NCI-H1694 (cell line): ENCODE results near the gene ZIC5.
A peak's percentile ranks its signal among the peaks of the same experiment; 100 is the strongest.

ENCODE experiments used
- DNase-seq: peaks from one replicate; lab custom pipeline; 2025; lab: John Stamatoyannopoulos, UW

ZIC5 gene

DNA sequence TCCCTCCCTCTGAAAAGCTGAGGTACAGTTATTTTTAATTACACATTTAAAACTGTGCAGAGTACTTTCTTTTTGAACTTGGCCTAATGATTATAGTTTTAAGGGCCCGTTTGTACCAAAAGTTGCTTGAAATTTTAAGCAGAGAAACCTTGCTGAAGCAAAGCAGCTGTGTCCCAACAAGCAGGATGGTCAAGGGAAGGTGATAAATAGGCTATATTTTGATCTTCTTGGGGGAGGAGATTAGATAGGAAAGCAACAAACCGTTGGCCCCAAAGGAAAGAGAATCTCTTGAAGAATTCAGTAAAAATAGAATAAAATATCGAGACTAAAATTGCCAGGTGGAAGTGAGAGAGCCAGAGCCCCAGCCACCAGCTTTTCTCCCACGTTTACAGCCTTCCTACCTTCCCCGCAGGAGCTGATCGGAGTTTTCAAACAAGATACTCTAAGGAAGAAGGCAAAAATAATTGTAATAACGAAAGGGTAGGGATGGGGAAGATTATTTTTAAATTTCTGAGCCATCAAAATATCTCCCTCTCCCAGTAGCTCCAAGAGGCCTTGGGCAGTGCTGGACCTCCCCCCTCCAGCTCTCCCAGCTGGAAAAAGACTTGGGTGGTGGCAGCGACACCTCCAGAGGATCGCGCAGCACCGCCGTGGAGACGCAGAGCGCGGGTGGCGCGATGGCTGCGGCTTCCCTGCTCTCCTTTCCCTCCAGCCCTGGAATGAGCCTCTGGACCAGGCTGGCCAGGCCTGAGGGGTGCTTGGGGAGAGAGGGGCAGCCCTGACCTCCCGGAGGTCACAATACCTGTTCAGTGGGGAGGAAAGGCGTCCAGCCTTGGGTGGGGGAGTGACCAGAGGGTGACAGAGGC lies 15.8 kb upstream of the ZIC5 start:
- DNase-seq: no peak

DNA sequence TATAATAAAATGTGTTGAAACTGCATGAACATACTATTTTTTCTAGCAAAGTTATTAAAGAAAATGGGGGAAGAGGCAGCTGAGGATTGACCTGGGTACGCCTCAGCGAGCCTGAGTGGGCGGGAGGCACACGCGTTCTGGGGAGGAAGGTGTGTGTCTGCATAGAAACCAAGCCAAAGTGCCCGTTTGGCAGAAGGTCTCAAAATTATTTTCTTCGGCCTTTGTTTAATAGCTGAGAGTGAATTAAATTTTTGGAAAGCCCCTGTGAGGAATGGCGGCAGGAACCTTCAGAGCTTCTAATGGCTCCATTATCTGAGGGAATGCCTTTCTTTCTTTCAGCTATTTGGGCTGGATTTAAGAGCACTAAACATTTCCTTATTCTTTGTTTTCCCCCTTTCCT lies 15.2 kb upstream of the ZIC5 start:
- DNase-seq: no peak

DNA sequence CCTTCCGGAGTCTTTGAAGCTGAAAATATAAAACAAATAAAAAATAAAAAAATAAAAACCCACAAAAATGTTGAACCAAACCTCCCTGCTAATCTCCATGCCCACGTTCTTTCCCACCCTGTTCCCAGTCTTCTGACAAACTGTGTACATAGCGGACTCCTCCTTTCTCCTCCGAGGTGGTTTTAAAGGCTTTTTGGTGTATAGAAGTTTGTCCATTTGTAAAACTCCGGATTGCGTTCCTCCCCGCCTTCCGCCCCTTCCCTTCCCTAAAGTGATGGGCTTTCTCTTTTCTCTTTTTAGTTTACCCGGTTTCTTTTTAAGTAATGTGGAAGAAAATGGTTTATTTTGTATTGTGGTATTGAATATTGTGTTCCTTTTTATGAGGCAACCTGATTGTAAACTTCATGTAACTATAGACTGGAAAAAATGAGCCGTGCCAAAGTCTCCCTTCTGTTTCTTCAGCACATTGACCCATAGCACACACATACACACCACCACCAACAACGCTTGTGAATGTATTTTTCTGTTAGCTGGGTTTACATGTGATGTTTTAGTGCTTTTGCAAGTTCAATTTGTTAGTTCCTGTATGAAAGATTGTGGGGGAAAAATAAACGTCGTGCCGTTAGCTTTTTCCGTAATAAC lies 14.4 kb upstream of the ZIC5 start:
- DNase-seq: no peak

DNA sequence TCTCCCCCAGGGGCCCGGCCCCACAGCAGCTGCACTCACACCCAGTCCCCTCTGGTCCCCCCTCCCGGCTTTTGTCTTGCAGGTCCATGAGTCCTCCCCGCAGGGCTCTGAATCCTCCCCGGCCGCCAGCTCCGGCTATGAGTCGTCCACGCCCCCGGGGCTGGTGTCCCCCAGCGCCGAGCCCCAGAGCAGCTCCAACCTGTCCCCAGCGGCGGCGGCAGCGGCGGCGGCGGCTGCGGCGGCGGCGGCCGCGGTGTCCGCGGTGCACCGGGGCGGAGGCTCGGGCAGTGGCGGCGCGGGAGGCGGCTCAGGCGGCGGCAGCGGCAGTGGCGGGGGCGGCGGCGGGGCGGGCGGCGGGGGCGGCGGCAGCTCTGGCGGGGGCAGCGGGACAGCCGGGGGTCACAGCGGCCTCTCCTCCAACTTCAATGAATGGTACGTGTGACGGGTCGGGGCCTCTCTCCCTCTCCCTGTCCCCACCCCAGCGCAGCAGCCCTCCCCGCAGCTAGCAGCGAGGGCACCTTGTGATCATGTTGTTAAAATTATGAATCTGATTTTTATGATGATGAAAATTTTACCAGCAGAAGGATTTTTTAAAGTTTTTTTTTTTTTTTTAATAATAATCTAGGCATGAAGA lies 13.8 kb upstream of the ZIC5 start:
- DNase-seq: no peak

DNA sequence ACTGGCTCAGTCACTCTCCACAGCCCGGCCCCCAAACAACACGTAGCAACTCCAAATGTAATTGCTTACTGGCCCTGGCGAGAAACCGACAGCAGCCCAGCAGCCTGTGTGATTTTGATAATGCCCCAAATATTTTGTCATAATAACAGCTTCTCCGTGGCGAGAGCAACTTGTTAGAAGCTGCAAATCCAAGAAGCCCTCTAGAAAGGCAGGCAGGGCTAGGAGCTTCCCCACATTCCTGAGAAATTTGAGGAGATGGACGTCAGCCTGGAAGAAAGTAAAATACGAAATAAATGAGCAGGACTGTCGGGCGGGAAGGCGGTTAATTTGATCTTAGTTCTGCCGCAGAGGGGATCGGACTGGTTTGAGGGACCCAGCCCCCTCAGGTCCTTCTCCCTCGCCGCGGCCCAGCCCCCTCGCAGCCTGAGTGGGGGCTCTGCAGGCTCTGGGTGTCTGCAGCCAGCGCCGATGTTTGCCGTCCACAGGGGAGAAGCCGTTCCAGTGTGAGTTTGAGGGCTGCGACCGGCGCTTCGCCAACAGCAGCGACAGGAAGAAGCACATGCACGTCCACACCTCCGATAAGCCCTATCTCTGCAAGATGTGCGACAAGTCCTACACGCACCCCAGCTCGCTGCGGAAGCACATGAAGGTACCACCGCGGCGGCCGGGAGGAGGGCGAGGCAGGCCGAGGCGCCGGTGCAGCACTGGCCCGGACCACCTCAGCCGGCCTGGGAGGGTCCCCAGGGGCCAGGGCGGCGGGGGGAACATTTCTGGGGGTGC lies 13.1 kb upstream of the ZIC5 start:
- DNase-seq: no peak

DNA sequence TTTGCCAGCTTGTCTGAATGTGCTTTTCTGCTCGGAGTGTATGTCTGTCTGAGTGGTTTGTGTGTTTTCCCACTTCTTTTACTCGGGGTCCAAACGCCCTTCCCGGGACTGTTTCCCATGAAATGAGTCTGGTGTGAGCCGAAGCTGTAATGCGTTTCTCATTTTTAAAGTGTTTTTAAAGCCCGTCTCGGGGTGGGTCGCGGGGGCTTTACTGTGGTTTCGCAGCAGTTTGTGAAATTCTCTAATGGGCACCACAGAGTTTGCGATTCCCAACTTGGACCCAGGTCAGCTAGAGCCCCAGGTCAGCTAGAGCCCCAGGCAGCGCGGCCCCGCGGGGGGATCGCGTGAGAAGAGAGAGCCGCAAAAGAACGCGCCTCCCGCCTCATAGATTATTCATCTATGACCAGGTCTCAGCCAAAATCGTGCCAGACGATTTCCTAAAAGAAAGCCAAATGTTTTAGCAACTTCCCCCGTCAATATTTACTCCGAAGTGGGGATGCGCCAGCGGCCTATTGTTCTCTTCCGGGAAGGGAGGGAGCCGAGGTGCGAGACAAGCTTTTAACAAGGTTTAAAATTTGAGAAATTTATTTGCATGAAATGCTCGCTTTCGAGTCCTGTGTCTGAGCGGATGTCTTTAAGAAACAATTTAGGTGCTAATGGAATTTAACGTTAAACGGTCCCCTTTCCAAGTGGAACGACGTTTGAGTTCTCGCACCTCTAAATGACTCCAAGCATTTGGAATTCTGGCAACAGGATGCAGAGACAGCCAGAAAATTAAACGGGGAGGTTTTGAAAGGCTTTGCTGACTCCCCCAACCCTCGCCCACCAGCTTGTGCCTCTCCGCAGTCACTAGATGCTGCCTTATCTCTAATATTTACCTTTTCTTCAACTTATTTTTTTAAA lies 12.2 kb upstream of the ZIC5 start:
- no peak for DNase-seq

DNA sequence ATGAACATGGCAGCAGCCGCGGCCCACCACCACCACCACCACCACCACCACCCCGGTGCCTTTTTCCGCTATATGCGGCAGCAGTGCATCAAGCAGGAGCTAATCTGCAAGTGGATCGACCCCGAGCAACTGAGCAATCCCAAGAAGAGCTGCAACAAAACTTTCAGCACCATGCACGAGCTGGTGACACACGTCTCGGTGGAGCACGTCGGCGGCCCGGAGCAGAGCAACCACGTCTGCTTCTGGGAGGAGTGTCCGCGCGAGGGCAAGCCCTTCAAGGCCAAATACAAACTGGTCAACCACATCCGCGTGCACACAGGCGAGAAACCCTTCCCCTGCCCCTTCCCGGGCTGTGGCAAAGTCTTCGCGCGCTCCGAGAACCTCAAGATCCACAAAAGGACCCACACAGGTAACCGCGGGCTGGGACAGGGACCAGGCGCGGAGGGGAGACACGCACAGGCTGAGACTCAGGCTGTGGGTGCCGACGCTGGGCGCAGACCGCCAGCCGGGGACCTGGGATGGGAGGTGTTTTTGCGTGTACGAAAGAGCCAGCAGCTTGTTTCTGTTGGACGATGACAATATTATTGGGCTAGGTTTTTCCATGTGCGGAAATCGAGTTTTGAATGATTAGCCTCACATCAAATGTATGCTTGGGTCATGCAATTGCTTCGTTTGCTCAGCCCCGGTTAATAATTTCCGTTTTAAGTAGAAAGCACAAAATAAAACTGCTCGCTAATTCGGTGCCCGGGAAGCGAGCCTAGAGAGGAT lies 11.3 kb upstream of the ZIC5 start:
- no peak for DNase-seq

DNA sequence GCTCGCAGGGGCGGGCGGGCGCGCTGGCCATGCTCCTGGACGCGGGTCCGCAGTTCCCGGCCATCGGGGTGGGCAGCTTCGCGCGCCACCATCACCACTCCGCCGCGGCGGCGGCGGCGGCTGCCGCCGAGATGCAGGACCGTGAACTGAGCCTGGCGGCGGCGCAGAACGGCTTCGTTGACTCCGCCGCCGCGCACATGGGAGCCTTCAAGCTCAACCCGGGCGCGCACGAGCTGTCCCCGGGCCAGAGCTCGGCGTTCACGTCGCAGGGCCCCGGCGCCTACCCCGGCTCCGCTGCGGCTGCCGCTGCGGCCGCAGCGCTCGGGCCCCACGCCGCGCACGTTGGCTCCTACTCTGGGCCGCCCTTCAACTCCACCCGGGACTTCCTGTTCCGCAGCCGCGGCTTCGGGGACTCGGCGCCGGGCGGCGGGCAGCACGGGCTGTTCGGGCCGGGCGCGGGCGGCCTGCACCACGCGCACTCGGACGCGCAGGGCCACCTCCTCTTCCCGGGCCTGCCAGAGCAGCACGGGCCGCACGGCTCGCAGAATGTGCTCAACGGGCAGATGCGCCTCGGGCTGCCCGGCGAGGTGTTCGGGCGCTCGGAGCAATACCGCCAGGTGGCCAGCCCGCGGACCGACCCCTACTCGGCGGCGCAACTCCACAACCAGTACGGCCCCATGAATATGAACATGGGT lies 10.6 kb upstream of the ZIC5 start:
- no peak for DNase-seq

DNA sequence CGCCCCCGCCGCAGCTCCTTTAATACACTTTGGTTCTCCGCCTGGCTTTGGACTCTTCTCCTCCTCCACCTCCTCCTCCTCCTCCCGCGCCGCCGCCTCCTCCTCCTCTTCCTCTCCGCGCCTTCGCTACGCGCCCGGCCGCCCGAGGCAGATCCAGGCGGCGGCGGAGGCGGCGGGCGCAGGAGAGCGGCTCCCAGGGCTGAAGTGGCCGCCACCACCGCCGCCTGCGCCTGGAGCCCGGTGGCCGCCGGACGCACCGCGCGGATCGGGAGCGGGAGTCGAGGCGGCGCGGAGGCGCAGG lies 10.1 kb upstream of the ZIC5 start, which contains the start of gene ZIC2:
ZIC2 (plus strand) TSS at position 50 of the 301 bp plus-strand sequence. CDS start 281 bp downstream, outside the sequence.
- no peak for DNase-seq

DNA sequence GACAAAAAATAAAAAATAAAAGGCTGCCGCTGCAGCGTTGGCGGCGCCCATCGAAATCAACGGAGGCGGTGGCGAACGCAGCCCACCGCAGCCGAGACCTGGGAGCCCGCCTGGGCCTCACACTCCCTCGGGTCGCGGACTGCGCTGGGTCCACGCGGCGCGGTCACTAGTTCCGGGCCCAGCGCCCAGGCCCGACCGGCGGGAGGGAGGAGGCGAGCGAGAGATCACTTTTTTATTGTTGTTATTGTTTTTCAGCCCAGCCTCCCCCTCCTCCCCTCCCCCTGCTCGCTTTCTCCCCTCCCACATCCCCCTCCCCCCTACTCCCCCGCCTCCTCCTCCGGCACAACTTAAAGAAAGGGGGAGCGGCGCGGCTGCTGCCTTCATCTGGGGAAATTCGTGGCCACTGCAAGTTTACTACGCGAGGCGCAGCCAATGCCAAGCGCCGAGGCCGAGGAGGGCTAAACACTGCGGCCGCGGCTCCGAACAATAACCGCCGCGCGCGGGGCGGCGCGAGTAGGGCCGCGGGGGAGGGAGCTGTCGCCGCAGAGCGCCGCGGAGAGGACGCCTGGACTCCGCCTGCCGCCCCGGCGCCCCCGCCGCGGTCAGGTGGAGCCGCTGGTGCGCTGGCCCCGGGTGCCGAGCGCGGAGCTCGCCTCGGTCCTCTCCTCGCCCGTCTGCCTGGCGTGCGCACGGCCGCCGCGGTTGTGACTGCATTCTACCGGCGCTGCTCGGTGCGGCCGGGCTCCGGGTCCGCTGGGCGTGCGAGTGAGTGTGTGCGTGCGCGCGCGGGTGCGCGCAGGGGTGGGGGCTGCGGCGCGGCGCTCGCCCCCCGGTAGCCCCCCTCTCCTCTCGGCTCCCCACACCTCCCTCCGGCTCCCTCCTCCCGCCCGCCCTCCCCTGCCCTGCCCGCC lies 9.5 kb upstream of the ZIC5 start:
- DNase-seq: peak; percentile 44

DNA sequence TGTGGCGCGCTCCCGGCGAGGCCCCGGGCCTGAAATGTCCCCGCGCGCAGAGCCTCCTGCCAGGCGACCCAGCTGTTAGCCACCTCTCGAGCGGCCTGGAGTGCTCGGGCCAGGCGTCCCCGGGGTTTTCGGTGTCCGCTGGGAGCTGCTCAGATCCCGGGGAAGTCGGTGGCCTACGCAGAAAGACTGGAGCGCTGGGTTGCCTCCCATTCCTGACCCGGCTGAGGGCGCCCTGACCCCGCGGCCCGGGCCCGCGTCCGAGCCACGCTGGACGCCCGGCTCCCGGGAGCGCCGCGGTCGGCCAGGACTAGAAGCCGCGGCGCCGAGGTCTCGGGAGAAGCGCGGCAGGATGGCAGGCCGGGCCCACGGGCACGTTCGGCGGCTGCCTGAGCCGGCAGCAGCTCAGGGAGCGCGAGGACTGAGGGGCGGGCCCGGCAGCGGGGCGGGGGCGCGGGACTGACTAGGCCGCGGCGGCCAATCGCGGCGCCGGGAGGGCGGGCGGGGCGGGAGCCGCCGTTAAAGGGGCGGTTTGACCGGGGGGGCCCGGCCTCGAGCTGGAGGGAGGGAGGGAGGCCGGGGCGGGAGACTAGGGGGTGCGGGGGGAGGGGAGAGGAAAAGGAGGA lies 8.7 kb upstream of the ZIC5 start:
- DNase-seq: peak; percentile 72

DNA sequence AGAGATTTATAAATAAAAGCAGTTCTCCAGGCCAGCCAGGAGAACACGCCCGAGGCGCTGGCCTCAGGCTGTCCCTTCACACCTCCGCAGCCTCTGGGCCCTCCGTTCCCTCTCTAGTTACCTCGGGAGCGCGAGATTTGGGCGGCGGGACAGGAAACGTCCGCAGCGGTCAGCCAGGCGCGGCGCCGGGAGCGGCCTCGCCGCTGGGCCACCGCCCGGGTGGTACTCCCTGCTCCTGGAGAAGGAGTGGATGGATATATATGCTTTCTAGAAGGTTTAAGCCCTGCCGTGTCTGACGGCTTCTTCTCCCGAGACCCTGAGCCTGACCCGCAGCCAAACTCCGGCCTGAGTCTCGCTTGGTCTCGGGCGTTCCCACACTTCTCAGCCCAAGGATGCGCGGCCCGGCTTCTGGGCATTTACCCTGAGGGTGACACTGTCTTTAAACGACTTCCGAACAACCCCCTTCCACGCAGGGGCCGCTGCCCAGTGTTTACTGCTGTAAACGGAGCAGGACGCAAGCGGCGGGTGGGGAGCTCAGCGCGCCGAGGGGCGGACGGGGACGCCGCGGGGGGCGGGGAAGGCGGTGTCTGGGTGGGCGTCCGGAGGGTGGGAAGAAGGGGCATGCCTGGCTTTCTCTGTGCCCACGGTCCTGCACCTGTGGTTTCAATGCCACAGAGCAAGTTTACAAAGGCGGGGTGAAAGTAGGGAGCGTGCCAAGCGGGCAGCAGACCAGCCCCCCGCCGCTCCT lies 8.1 kb upstream of the ZIC5 start:
- DNase-seq: no peak

DNA sequence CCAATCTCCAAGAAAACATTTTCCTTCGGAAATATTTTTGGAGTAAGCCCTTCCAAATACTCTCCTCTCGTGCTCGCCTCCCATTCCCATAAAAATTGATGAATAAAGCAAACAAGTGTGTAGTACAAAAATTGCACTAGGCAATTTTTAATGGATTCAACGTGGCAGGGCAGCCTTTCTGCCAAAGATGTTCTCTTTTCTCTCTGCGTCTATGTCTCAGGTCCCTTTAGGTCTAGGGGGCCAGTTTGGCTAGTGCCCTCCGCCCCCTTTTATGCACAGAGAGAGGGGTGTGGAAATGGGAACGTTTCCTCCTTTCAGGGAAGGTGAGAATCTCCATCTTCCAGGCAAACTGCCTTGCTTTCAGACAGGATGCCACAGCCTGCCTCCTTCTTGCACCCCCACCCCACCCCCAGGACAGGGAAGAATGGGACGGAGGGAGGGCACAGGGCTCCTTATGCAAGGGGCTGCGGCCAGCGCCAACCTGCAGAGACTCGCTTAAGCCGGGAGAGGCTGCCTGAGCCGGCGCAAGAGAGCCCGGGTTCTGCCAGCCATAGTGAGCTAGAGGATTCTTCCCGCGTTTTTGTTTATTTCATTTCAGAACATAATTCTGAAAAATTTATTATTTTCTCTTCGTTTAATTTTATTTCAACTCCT lies 7.4 kb upstream of the ZIC5 start:
- no peak for DNase-seq

DNA sequence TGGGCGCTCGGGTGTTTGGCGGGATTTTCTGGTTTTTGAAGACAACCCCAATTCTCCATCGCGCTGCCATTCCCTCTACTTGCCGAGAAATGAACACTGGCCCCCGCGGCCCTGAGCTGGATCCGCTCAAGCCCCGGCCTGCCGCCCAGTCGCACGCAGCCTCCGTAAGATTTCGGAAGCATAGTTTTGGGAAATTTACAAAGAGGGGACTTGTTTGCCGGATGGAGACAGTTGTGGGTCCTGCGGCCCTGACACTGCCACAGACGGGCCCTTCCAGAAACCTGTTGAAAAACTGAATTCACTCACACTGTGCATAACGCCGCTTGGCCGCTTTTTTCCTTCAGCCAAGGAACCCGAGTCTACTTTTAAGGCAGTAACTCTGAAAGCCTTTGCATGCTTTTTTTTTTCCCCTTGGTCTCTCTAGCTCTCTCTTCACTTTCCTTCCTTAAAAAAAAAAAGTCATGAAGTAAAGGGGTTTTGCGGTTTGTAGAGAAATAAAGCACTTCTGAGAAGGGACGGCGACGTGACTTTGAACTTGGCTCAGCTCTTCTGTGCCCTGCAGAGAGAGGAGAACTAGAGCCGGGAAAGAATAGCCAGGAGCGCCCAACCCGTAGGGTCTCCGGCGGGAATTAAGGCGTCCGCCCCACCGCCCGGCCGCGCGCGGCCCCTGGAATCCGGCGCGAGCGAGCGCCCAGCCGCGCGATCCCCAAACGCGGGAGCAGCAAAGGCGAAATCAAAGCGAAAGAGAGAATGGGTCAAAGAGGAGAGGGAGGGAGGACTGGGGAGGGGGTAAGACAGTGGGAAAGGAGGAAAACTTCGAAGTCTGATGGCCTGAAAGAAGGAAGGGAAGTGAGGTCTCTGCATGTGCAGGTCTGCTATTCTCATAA lies 6.6 kb upstream of the ZIC5 start:
- no peak for DNase-seq

DNA sequence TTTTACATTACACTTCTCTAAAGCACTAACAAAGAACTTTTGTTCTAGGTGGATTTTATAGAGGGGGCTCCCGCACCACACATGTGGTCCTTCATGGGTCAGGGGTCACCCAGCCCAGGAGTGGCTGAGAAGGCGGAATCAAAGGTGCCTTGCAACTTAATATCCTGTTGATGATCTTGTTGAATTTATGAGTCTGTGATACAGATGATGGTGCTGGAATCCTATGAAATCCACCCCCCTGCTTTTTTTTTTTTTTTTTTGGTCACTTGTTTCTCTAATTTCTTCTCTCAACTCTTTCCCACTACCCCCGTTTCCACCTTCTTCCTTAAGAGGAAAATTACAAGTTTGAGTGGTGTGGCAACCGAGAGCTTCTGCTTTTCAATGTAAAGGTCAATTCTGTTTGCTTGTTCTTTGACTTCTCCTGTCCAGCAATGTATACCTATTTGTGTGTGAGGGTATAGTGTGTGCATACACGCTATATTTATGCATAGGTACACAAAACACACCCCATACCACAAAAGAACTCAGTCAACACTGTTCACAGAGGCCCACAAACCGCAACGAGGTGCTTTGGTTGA lies 5.9 kb upstream of the ZIC5 start:
- DNase-seq: no peak

DNA sequence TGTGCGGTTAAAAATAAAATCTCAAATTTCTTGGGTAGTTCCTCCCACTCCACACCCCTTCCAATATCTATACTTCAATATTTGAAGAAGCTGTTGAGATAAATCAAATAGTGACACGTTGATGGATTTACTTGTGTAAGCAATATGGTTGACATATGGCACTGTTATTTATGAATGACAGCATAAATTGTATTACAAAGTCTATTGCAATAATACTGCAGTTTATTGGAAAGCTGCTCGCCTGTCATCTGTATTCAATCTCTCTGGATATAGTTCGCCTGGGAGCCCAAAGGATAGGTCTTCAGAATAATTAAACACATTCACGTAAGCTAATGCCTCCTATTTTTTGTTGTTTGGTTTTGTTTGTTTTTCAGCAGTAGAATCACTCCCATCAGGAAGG lies 5.0 kb upstream of the ZIC5 start:
- peak; percentile 72 for DNase-seq
